IPS-20b (cell line): ENCODE measurements around the gene TMEM151B.
"Not testable (repeated sequence)": the region's sequence is repeated elsewhere in the genome, so short reads cannot be mapped to it uniquely, and the experiment has no call there.

Experiments used
- H3K27ac ChIP-seq: one replicate; pipeline ENCODE4 v1.5.1; 2013; ENCODE audit warnings: low read length
- H3K27me3 ChIP-seq: 2 replicates; pipeline ENCODE4 v1.6.1; 2013; ENCODE audit warnings: mild to moderate bottlenecking, low read length, inconsistent platforms; ENCODE audit not compliant: insufficient read depth
- H3K36me3 ChIP-seq: 2 replicates; pipeline ENCODE4 v1.6.1; 2013; ENCODE audit warnings: low read depth, mild to moderate bottlenecking, inconsistent platforms, low read length, moderate library complexity; ENCODE audit not compliant: insufficient read depth
- H3K4me1 ChIP-seq: 2 replicates; pipeline ENCODE4 v1.6.1; 2013; ENCODE audit warnings: mild to moderate bottlenecking, control low read depth, inconsistent platforms, low read length, moderate library complexity; ENCODE audit not compliant: insufficient read depth
- H3K4me3 ChIP-seq: 2 replicates; pipeline ENCODE4 v1.5.1; 2013; ENCODE audit warnings: mild to moderate bottlenecking, low read length, inconsistent platforms
- H3K9ac ChIP-seq: 2 replicates; pipeline ENCODE4 v1.6.1; 2013; ENCODE audit warnings: low read depth, mild to moderate bottlenecking, inconsistent platforms, low read length, moderate library complexity
- H3K9me3 ChIP-seq: 2 replicates; pipeline ENCODE4 v1.6.1; 2013; ENCODE audit warnings: mild to moderate bottlenecking, low read depth, low read length, inconsistent platforms; ENCODE audit not compliant: insufficient read depth

Gene TMEM151B

DNA sequence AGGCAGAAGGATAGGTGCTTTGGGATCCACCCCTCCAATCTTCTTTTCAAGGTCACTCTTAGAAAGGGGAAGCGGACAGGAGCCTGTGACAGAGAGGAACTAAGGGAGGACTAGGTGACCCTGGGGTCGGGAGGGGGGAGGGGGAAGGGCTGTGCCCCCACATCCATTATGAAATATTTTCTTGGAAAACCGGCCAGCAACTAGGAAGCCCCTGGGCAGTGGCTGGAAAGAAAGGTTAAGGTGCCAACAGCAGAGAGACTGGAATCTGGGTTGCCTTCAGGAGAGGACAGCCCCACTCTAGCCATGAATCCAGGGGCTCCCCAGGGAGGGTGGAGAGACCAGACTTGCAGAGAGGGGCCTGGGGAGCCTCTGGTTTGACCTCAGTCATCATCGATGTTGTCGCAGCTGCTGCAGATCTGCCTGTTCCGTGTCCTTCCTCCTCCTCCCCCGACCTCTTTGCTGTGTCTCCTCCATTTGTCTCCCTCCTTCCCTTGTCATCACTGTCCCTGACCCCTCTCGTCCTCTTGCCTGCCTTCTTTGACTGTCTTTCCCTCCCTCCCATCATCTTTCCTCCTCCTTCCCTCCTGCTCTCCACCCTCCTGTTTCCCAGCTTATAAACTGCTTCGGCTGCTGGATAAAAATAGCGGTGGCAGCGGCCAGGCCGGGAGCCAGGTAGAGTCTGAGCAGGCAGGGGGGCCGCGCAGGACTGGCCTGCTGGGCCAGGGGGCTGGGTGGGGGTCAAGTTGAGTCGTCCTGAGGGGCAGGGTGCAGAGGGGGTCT lies 43.7 kb upstream of the TMEM151B start:
- no peak overlapping the region for H3K27ac ChIP-seq
- peak overlapping the region; percentile 38; the same call in 1 of the 2 replicates for H3K4me3 ChIP-seq
- peaks cover 28% of the 10 kb centered on the region for H3K4me1 ChIP-seq
- no peaks in the 10 kb centered on the region for H3K9me3 ChIP-seq
- H3K36me3 ChIP-seq, result peaks cover 48% of the 10 kb centered on the region
- no peaks in the 10 kb centered on the region for H3K27me3 ChIP-seq
- peak overlapping the region; percentile 37; the same call in 1 of the 2 replicates for H3K9ac ChIP-seq

DNA sequence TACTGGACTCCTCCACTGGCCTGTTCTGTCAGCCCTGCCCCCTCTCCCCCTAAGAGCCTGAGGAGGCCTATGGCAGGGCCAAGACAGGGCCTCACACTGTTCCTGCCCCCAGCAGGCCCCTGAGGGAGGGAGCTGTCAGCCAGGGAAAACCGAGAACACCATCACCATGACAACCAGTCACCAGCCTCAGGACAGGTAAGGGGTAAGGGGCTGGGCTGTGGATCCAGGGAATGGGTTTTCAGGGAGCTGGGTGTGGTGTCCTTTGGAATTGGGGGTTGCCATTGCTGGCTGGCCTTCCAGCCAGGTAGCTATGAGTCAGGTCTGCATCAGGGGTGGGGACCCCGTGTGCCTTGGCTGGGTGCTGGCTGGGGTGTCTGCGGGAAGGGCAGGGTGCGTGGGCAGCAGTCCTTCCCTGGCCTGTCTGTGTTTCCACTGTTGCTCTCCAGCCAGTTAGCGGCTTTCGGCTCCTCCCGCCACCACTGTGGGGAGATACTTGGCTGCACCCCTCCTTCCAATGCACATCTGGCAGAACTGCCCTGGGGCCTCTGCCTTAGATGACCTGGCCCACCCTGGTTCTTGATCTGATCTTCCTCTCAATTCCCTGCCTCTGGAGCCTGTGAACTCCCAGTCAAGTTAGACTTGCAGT lies 43.0 kb upstream of the TMEM151B start:
- H3K4me1 ChIP-seq, result peaks cover 24% of the 10 kb centered on the region
- H3K4me3 ChIP-seq, result no peak overlapping the region; the same call in 1 of the 2 replicates
- H3K36me3 ChIP-seq, result peaks cover 55% of the 10 kb centered on the region
- no peaks in the 10 kb centered on the region for H3K9me3 ChIP-seq
- no peak overlapping the region for H3K27ac ChIP-seq
- no peak overlapping the region for H3K9ac ChIP-seq
- H3K27me3 ChIP-seq, result no peaks in the 10 kb centered on the region

DNA sequence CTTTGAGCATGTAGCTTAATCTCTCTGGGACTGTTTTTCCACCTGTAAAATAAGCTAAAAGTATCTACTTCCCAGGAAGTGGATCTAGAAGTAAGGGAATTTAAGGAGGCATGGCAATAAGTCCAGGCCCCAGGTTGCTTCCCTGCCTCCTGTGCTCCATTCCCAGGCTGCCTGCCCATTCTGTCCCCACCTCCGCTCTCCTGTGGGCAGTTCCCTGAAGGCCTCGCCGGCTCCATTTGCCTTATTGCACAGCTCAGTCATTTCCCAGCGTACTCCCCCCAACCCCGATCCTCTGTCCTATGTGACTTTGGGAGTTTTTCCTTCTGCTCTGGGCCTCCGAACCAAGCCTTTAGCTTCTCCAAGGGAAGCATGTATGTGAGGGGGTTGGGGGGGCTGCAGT lies 42.2 kb upstream of the TMEM151B start:
- Histone ChIP-seq H3K9ac (no peak overlapping the region; the same call in 1 of the 2 replicates), H3K27ac (no peak overlapping the region), H3K9me3 (no peaks in the 10 kb centered on the region), H3K27me3 (no peaks in the 10 kb centered on the region), H3K36me3 (peaks cover 63% of the 10 kb centered on the region), H3K4me1 (peaks cover 21% of the 10 kb centered on the region), H3K4me3 (no peak overlapping the region)

DNA sequence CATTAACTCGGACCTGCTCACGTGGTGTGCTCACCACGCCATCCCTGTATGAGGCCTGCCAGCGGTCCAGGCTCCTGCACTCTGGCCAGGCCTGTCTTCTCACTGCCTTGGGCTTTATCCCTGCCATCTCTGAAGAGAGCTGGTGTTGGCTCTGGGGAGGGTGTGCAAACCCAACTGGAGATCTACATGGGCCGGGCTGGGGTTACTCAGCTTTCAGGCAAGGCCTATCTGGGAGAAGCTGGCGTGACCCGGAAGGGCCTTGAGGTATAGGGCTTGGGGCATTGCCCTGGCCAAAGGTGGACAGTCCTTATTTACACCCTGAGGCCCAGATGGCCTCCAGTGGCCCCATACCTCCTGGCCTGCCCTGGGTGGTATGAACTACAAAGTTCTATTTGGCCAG lies 41.8 kb upstream of the TMEM151B start:
- H3K9ac ChIP-seq, result no peak overlapping the region
- H3K27ac ChIP-seq, result no peak overlapping the region
- H3K4me3 ChIP-seq, result no peak overlapping the region
- H3K4me1 ChIP-seq, result peaks cover 21% of the 10 kb centered on the region
- no peaks in the 10 kb centered on the region for H3K9me3 ChIP-seq
- peaks cover 67% of the 10 kb centered on the region for H3K36me3 ChIP-seq
- no peaks in the 10 kb centered on the region for H3K27me3 ChIP-seq

DNA sequence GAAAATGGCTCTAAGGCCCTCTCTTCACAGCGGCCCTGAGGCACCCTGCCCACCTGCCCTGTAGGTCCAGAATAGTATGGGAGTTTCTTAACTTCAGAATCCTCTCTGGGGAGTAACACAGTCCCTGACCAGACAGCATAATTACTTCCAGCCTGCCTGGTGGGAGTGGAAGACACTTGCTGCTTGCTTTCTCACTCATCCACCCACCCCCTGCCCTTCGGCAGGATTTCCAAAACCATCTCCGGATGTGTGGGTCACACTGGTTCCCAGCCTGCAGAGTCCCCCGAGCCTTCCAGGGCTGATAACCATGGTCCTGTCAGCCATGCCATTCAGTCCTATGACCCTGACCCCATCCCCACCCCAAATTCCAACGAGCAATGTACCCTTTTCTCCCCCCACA lies 41.4 kb upstream of the TMEM151B start:
- no peak overlapping the region for H3K9ac ChIP-seq
- H3K9me3 ChIP-seq, result no peaks in the 10 kb centered on the region
- peaks cover 71% of the 10 kb centered on the region for H3K36me3 ChIP-seq
- H3K27ac ChIP-seq, result no peak overlapping the region
- H3K4me3 ChIP-seq, result no peak overlapping the region
- H3K4me1 ChIP-seq, result peaks cover 21% of the 10 kb centered on the region
- no peaks in the 10 kb centered on the region for H3K27me3 ChIP-seq

DNA sequence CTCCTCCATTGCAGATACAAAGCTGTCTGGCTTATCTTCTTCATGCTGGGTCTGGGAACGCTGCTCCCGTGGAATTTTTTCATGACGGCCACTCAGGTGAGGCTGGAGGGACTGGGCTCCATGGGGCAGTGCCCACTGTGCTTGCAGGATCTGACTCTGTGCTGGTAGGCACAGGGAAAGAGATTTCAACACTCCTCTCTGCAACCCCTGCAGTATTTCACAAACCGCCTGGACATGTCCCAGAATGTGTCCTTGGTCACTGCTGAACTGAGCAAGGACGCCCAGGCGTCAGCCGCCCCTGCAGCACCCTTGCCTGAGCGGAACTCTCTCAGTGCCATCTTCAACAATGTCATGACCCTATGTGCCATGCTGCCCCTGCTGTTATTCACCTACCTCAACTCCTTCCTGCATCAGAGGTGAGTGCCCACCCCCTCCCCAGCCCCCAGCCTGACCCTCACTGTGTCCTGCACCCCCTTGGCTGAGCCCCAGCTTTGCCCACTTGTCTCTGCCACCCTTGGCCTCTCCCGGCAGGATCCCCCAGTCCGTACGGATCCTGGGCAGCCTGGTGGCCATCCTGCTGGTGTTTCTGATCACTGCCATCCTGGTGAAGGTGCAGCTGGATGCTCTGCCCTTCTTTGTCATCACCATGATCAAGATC lies 40.7 kb upstream of the TMEM151B start:
- Histone ChIP-seq H3K4me1 (peaks cover 22% of the 10 kb centered on the region), H3K27me3 (no peaks in the 10 kb centered on the region), H3K27ac (no peak overlapping the region), H3K4me3 (no peak overlapping the region), H3K36me3 (peaks cover 72% of the 10 kb centered on the region), H3K9ac (no peak overlapping the region), H3K9me3 (no peaks in the 10 kb centered on the region)

DNA sequence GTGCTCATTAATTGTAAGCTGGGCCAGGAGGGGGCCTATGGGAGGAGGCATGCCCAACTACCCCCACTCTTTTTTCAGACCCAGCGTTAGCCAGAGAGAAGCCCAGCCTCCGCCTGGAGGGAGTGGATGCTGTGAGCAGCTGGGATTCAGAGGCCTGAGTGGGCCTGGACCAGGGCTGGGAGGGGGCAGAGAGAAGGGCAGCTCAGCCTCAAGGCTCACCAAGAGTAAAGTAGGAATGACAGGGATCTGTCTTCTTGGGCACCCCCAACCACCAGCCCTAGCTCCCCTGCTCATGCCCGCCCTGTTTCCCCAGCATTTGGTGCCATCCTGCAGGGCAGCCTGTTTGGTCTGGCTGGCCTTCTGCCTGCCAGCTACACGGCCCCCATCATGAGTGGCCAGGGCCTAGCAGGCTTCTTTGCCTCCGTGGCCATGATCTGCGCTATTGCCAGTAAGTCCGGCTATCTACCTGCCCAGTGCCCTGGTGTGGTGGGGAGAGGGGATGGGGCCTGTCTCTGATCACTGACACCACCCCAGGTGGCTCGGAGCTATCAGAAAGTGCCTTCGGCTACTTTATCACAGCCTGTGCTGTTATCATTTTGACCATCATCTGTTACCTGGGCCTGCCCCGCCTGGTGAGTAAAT lies 40.1 kb upstream of the TMEM151B start:
- Histone ChIP-seq H3K4me1 (peaks cover 17% of the 10 kb centered on the region; the same call in 1 of the 2 replicates), H3K27me3 (no peaks in the 10 kb centered on the region), H3K36me3 (peaks cover 76% of the 10 kb centered on the region), H3K4me3 (no peak overlapping the region), H3K27ac (no peak overlapping the region), H3K9me3 (no peaks in the 10 kb centered on the region), H3K9ac (no peak overlapping the region)

DNA sequence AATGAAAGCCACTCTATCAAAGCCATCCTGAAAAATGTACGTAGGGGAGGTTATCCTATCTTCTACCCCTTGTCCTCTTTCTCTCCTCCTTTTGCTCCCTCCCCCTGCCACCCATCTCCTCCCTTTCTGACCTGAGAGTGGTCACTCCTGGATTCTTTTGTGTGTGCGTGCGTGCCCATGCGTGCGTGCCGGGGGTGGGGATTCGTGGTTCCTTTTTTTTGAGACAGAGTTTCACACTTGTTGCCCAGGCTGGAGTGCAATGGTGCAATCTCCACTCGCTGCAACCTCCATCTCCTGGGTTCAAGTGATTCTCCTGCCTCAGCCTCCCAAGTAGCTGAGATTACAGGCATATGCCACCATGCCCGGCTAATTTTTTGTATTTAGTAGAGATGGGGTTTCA lies 38.8 kb upstream of the TMEM151B start:
- H3K27ac ChIP-seq, H3K4me1 ChIP-seq: not testable (repeated sequence)
- peaks cover 87% of the 10 kb centered on the region for H3K36me3 ChIP-seq

DNA sequence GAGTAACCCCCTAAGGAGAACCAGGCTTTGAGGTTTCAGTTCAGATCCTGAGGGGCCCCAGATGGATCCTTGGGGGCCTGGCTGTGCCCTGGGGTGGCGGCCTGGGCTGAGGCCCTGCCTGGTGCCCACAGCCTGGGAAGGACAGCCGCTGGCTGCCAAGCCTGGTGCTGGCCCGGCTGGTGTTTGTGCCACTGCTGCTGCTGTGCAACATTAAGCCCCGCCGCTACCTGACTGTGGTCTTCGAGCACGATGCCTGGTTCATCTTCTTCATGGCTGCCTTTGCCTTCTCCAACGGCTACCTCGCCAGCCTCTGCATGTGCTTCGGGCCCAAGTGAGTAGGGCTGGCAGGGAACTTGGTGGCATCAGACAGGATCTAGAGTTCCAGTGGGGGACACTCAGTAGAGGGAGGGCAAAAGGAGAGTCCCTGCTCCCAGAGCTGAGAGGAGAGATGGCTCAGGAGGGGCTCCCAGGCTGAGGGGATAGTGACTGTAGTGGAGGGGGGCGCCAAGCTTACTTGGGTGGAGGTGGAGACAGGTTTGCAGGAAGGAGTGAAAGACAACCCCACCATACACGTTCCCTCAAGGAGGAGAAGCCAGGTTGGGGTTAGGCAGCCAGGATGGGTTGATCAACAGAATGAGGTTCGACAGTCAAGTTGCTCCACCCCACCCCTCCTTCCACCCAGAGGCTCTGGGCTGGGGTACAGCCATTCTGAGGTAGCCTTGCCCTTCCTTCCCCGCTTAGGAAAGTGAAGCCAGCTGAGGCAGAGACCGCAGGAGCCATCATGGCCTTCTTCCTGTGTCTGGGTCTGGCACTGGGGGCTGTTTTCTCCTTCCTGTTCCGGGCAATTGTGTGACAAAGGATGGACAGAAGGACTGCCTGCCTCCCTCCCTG lies 37.3 kb upstream of the TMEM151B start:
- Histone ChIP-seq H3K27me3 (no peaks in the 10 kb centered on the region), H3K9ac (no peak overlapping the region), H3K4me1 (peaks cover 8% of the 10 kb centered on the region), H3K9me3 (no peaks in the 10 kb centered on the region), H3K4me3 (no peak overlapping the region), H3K27ac (no peak overlapping the region), H3K36me3 (peaks cover 76% of the 10 kb centered on the region)

More for the DNA sequence above, 38.8 kb upstream of the TMEM151B start:
- not testable (repeated sequence) for H3K9me3 ChIP-seq, H3K27me3 ChIP-seq, H3K4me3 ChIP-seq, H3K9ac ChIP-seq

DNA sequence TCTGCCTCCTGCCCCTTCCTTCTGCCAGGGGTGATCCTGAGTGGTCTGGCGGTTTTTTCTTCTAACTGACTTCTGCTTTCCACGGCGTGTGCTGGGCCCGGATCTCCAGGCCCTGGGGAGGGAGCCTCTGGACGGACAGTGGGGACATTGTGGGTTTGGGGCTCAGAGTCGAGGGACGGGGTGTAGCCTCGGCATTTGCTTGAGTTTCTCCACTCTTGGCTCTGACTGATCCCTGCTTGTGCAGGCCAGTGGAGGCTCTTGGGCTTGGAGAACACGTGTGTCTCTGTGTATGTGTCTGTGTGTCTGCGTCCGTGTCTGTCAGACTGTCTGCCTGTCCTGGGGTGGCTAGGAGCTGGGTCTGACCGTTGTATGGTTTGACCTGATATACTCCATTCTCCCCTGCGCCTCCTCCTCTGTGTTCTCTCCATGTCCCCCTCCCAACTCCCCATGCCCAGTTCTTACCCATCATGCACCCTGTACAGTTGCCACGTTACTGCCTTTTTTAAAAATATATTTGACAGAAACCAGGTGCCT lies 36.6 kb upstream of the TMEM151B start:
- no peaks in the 10 kb centered on the region for H3K9me3 ChIP-seq
- H3K36me3 ChIP-seq, result peaks cover 68% of the 10 kb centered on the region
- H3K4me3 ChIP-seq, result no peak overlapping the region
- no peak overlapping the region for H3K27ac ChIP-seq
- H3K27me3 ChIP-seq, result peaks cover 7% of the 10 kb centered on the region
- peaks cover 8% of the 10 kb centered on the region for H3K4me1 ChIP-seq
- no peak overlapping the region for H3K9ac ChIP-seq
